Stimulated activated memory B cell treated with anti-CD40 and anti-IgM and Interleukin-4, amounts not matched to agents 10 μg/mL and 1 μg/mL and 100 μg/mL, for 72 hours (primary cell): Measurements from ENCODE around the gene SPPL2B.
"Not testable (repeated sequence)": the region's sequence is repeated elsewhere in the genome, so short reads cannot be mapped to it uniquely, and the experiment has no call there.

Experiments used
- ATAC-seq: fragments of 150-1000 bp; cut with Tn5 transposase; 2 replicates; pipeline ENCODE4 v1.10.0; 2021
- H3K27ac Mint-ChIP-seq: one replicate; pipeline ENCODE4 v1.8.0; 2022; ENCODE audit warnings: mild to moderate bottlenecking, mixed read lengths
- H3K27me3 Mint-ChIP-seq: one replicate; pipeline ENCODE4 v1.8.0; 2022; ENCODE audit warnings: mixed read lengths
- H3K36me3 Mint-ChIP-seq: one replicate; pipeline ENCODE4 v1.8.0; 2022; ENCODE audit warnings: mixed read lengths
- H3K4me1 Mint-ChIP-seq: one replicate; pipeline ENCODE4 v1.8.0; 2022; ENCODE audit warnings: mixed read lengths
- H3K4me3 Mint-ChIP-seq: one replicate; pipeline ENCODE4 v1.8.0; 2022; ENCODE audit warnings: mild to moderate bottlenecking, moderate library complexity, mixed read lengths
- H3K9me3 Mint-ChIP-seq: one replicate; pipeline ENCODE4 v1.8.0; 2022; ENCODE audit warnings: mixed read lengths

SPPL2B gene, protein sequence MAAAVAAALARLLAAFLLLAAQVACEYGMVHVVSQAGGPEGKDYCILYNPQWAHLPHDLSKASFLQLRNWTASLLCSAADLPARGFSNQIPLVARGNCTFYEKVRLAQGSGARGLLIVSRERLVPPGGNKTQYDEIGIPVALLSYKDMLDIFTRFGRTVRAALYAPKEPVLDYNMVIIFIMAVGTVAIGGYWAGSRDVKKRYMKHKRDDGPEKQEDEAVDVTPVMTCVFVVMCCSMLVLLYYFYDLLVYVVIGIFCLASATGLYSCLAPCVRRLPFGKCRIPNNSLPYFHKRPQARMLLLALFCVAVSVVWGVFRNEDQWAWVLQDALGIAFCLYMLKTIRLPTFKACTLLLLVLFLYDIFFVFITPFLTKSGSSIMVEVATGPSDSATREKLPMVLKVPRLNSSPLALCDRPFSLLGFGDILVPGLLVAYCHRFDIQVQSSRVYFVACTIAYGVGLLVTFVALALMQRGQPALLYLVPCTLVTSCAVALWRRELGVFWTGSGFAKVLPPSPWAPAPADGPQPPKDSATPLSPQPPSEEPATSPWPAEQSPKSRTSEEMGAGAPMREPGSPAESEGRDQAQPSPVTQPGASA

DNA sequence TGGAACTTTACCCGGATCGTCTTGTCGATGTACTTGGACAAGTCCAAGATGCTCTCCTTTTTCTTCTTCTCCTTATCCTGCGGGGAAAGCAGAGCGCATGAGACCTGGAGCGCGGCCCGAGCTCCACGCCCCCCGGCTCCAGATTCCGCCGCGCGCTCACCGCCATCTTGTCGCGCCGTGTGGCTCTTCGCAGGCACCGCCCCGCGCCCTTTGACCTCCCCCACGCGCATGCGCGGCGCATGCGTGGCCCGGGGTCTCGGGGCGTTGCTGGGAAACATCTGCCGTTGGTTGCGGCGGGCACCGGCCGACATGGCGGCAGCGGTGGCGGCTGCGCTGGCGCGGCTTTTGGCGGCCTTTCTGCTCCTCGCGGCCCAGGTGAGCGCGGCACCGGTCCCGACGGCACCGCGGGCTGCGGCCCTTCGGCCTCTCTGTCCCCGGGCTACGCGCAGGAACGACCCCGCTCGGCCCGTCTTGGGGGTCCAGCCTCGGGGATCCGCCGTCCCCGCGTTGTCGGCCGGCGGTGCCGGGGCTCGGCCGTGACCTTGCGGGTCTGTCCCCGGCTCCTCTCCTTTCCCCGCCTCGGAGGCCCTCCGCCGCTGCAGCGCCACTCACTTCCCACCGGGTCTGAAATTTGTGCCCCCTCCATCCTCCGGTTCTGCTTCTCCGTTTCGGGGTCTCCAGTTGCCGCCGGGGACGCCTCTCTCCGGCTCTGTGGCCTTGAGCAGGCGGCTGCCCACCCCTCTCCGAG is at the start of gene SPPL2B, which contains the start of gene LSM7:
SPPL2B (plus strand) TSS at position 284 of the 748 bp plus-strand sequence; CDS start at position 310, 26 bp downstream.
LSM7 (minus strand) TSS at position 186 of the 748 bp plus-strand sequence; CDS start at position 166, 20 bp downstream.
- H3K4me1 Mint-ChIP-seq: peaks cover 87% of the 10 kb centered on the region
- peaks cover 21% of the 10 kb centered on the region for H3K36me3 Mint-ChIP-seq
- H3K9me3 Mint-ChIP-seq: no peaks in the 10 kb centered on the region
- H3K27me3 Mint-ChIP-seq: no peaks in the 10 kb centered on the region
- H3K27ac Mint-ChIP-seq: peak within 1 kb of the TSS; percentile 89
- ATAC-seq: peak; percentile 71
- H3K4me3 Mint-ChIP-seq: peak within 1 kb of the TSS; percentile 96

DNA sequence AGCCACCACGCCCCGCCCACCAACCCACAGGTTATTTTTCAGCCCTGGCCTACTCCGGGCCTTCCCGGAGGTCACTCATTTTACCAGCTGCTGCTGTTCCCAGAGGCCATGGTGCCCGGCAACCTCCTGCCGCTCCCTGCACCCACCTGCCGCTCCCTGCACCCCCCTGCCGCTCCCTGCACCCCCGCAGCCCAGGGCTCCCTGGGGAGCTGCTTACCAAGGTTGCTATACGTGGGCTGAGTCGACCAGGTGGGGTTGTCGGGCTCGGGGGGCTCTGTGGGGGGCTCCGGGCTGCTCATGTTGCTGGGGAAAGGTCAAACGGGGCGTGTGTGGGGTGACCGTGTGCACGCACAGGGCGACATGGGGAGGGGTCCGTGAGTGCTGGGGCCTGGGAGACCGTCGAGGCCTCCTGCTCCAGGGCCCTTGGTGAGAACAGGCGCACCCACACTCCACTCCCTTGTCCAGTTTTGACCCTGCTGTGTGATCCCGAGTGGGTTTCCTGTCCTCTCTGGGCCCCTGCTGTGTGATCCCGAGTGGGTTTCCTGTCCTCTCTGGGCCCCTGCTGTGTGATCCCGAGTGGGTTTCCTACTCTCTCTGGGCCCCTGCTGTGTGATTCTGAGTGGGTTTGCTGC is 47.7 kb upstream of the SPPL2B start:
- ATAC-seq: no peak
- Mint-ChIP-seq H3K4me1 (peaks cover 33% of the 10 kb centered on the region), H3K27ac (no peak overlapping the region), H3K36me3 (peaks cover 6% of the 10 kb centered on the region), H3K9me3 (no peaks in the 10 kb centered on the region), H3K4me3 (no peak overlapping the region), H3K27me3 (no peaks in the 10 kb centered on the region)

DNA sequence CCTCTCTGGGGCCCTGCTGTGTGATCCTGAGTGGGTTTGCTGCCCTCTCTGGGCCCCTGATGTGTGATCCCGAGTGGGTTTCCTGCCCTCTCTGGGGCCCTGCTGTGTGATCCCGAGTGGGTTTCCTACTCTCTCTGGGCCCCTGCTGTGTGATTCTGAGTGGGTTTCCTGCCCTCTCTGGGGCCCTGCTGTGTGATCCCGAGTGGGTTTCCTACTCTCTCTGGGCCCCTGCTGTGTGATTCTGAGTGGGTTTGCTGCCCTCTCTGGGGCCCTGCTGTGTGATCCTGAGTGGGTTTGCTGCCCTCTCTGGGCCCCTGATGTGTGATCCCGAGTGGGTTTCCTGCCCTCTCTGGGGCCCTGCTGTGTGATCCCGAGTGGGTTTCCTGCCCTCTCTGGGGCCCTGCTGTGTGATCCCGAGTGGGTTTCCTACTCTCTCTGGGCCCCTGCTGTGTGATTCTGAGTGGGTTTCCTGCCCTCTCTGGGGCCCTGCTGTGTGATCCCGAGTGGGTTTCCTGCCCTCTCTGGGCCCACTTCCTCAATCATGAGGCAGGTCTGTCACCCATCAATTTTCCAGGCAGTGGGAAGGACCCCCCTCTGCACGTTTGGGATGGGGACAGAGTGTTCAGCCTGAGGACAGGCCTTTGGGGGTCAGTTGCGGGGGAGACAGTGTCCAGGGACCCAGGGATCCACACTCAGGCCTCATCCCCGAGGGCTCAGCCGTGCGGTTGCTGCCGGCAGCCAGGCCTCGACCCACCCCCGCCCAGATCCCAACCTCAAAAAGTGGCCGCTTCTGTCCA is 47.0 kb upstream of the SPPL2B start:
- H3K9me3 Mint-ChIP-seq, H3K27me3 Mint-ChIP-seq, H3K36me3 Mint-ChIP-seq: not testable (repeated sequence)
- Mint-ChIP-seq H3K4me3 (peak overlapping the region; percentile 82), H3K27ac (peak overlapping the region; percentile 86), H3K4me1 (peaks cover 37% of the 10 kb centered on the region)
- ATAC-seq: peak; percentile 18

DNA sequence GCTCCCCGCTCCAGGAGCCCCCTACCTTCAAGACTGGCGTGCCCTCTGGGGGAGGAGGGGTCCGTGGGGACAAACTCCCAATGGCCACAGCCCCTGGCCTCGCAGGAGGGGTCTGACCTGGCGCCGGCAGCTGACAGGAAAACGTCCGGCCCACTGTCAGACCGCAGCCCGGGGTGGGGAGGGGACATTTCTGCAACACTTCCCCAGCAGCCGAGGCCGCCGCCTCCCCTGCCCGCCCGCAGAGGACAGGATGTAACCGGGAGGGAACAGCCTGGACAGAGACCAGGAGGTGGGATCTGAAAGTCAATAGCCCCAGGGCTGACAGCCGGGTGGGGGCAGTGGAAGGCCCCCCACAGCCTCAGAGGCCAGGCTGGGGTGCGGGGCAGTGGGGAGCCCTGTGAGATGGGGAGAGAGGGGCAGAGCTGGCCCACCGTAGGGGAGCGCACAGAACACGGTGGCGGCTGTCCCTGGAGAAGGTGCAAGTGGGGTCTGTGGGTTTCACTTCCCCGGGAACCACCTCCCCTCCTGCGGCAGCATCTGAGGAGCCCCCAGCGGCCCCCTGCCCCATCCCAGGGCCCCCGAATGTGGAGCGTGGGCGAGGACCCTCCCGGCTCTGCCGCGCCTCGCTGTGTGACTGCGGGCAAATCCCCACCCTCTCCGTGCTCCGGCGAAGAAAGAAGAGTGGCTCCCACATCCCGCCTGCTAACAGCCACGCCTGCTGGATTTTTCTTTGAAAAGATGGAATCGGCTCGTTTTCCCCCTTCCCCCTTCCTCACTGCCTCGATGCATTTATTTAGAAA is 46.2 kb upstream of the SPPL2B start, which contains the start of gene PEAK3:
PEAK3 (minus strand) TSS at position 114 of the 800 bp plus-strand sequence. CDS start 1,244 bp downstream, outside the sequence.
- Mint-ChIP-seq H3K36me3 (peaks cover 4% of the 10 kb centered on the region), H3K4me1 (peaks cover 39% of the 10 kb centered on the region), H3K4me3 (peak within 1 kb of the TSS; percentile 82), H3K27me3 (no peaks in the 10 kb centered on the region), H3K9me3 (no peaks in the 10 kb centered on the region), H3K27ac (peak within 1 kb of the TSS; percentile 86)
- ATAC-seq: peak; percentile 81

GRCh38 chr19:2282862-2283237 is 45.6 kb upstream of the SPPL2B start:
- Mint-ChIP-seq H3K4me1 (peaks cover 43% of the 10 kb centered on the region), H3K36me3 (no peaks in the 10 kb centered on the region), H3K9me3 (no peaks in the 10 kb centered on the region), H3K27me3 (no peaks in the 10 kb centered on the region), H3K4me3 (peak overlapping the region; percentile 82), H3K27ac (peak overlapping the region; percentile 86)
- ATAC-seq: no peak

DNA sequence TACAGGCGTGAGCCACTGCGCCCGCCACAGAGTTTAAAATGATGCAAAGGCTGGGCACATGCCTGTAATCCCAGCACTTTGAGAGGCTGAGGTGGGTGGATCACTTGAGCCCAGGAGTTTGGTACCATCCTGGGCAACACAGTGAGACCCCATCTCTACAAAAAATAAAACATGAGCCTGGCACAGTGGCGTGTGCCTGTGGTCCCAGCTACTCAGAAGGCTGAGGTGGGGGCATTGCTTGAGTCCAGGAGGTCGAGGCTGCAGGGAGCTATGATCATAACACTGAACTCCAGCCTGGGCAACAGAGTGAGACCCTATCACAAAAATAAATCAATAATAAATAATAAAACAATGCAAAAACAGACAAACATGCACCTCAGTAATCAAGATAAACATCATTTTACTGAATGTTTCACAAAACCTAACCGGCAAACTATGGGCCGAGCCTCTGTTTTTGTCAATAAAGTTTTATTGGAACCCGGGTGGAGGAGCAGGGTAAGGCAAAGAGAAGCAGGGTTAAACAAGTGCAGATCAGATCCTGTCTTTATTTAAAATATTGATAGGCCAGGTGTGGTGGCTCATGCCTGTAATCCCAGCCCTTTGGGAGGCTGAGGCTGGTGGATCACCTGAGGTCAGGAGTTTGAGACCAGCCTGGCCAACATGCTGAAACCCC is 44.5 kb upstream of the SPPL2B start:
- H3K27me3 Mint-ChIP-seq: no peaks in the 10 kb centered on the region
- no peaks in the 10 kb centered on the region for H3K9me3 Mint-ChIP-seq
- peaks cover 48% of the 10 kb centered on the region for H3K4me1 Mint-ChIP-seq
- ATAC-seq: no peak
- no peak overlapping the region for H3K4me3 Mint-ChIP-seq
- no peak overlapping the region for H3K27ac Mint-ChIP-seq
- H3K36me3 Mint-ChIP-seq: no peaks in the 10 kb centered on the region

GRCh38 chr19:2286402-2287140 is 41.9 kb upstream of the SPPL2B start:
- Mint-ChIP-seq H3K4me3 (no peak overlapping the region), H3K27me3 (no peaks in the 10 kb centered on the region), H3K36me3 (peaks cover 5% of the 10 kb centered on the region), H3K9me3 (no peaks in the 10 kb centered on the region), H3K4me1 (peaks cover 42% of the 10 kb centered on the region), H3K27ac (peak overlapping the region; percentile 61)
- no peak for ATAC-seq

GRCh38 chr19:2287585-2288337 is 40.7 kb upstream of the SPPL2B start:
- H3K4me1 Mint-ChIP-seq: peaks cover 35% of the 10 kb centered on the region
- no peaks in the 10 kb centered on the region for H3K9me3 Mint-ChIP-seq
- H3K4me3 Mint-ChIP-seq: peak overlapping the region; percentile 97
- no peaks in the 10 kb centered on the region for H3K27me3 Mint-ChIP-seq
- H3K36me3 Mint-ChIP-seq: peaks cover 13% of the 10 kb centered on the region
- no peak for ATAC-seq
- peak overlapping the region; percentile 97 for H3K27ac Mint-ChIP-seq

DNA sequence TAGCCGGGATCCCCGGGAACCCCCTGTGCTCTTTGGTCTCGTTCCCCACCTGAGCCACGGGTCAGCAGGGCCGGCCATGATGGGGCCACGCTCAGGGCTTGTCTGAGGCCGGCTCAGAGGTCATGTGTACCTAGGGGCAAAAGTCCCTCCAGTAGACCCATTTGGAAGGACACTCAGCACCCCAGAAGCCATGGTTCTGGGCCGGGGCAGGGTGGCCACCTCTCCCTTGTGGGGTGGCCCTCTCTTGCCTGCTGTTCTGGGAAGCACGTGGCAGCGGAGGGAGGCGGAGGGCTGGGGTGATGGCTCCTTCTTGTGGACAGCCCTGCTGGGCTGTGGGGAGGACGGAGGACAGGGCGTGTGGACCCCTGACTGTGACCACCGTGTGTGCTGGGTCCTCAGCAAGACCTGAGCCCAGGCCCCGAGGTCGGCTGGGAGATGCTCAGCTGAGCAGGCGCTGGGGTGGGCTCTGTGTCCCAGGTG is 40.1 kb upstream of the SPPL2B start:
- Mint-ChIP-seq H3K9me3 (no peaks in the 10 kb centered on the region), H3K36me3 (peaks cover 19% of the 10 kb centered on the region), H3K27me3 (no peaks in the 10 kb centered on the region), H3K4me3 (peak overlapping the region; percentile 97), H3K4me1 (peaks cover 39% of the 10 kb centered on the region), H3K27ac (peak overlapping the region; percentile 97)
- ATAC-seq: no peak

GRCh38 chr19:2288818-2289713 is 39.4 kb upstream of the SPPL2B start:
- peak; percentile 67 for ATAC-seq
- H3K4me1 Mint-ChIP-seq: peaks cover 46% of the 10 kb centered on the region
- H3K36me3 Mint-ChIP-seq: peaks cover 26% of the 10 kb centered on the region

DNA sequence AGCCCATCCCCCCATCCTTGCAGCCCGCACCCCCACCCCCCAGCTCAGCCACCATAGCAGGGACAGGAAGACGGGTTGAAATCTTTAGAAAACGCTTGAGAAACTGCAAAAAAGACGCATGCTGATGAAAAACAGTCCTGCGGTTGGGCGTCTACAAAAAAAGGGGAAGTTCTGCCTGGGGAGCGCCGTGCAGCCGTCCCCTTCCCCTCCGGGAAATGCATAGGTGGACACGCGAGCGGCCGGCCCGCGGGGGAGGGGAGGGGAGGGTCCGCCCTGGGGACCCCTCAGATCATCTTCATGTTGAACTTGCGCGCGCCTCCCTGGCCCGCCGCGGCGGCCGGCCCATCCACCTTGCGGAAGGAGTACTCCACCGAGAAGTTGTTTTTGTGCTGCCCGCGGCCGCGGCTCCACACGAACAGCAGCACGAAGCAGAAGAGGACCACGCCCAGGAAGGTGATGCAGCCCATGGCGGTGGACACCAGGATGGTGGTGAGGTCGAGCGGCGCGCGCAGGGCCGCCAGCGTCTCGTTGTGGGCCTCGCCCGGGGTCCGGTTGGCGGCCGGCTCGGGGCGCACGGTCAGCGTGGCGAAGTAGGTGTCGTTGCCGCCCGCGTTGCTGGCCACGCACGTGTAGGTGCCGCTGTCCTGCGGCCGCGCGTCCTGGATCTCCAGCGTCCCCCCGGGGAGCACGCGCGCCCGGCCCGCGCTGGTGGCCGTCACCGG is 38.6 kb upstream of the SPPL2B start:
- Mint-ChIP-seq H3K27me3 (no peaks in the 10 kb centered on the region), H3K27ac (peak overlapping the region; percentile 97), H3K4me1 (peaks cover 54% of the 10 kb centered on the region), H3K9me3 (no peaks in the 10 kb centered on the region), H3K36me3 (peaks cover 31% of the 10 kb centered on the region), H3K4me3 (peak overlapping the region; percentile 97)
- ATAC-seq: peak; percentile 82

More at GRCh38 chr19:2288818-2289713, 39.4 kb upstream of the SPPL2B start:
- Mint-ChIP-seq H3K9me3 (no peaks in the 10 kb centered on the region), H3K27me3 (no peaks in the 10 kb centered on the region), H3K27ac (peak overlapping the region; percentile 97), H3K4me3 (peak overlapping the region; percentile 97)
